NCI-H1105 (cell line): ENCODE measurements around the gene FAM163B.

Experiments used
- DNase-seq: peaks from one replicate; lab custom pipeline; 2025; lab: John Stamatoyannopoulos, UW

FAM163B gene

DNA sequence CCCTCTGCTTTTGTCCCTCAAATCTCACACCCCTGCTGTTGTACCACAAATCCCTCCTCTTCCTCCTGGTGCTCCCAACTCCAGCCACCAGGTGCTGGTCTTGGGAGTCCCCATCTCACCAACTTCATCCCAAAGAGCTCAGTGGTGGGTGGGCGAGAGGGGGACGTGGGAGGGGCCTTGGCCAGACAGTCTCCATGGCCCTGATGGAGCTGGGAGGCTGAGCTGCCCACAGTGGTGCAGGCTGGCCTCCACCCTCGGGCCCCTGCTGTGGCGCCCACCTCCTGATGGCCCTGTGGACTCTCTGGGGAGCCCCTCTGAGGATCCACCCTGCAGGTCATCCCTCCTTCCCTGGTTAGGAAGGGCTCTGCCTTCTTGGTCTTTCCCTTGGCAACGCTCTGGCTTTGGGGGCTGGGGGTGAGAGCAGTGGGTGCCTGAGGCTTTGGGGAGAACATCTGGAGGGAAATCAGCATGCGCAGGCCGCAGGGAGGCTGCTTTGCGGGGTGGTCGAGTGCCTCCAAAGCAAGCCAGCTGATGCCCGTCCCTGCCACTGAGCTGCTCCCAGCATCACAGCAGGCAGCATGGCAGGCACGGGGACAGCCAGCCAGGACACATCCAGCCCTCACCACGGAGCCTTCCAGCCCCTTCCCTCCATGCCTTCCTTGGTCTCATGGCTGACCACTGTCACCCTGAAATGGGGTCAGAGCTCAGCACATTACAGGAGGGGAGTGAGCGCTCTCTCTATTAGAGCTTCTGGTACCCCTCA, 7.6 kb upstream of the FAM163B start:
- DNase-seq = no peak

DNA sequence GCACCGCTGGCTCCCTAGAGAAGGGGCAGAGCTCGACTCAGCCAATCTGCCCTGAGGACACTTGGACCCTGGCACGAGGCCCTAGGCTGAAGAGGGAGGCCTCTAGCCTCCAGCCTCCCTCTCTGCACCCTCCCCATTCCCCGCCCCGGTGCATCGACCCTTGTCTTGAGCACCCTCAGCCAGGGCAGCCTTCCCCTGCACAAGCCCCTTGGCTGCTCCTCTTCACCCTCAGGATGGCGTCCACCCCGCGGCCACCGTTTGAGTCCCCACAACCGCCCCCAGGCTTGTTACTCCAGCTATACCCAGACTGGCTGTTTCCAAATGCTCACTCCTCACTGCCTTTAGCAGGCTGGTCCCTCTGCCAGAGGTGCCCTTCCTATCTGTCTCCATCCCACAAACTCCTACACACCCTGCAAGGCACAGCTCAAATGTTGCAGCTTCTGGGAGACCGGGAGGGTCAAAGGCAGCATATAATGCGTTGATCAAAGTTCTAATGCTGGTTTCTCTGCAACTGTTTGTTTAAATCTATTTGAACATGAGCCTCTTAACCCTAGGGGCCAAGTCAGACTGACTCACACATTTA, 6.5 kb upstream of the FAM163B start:
- DNase-seq = no peak

DNA sequence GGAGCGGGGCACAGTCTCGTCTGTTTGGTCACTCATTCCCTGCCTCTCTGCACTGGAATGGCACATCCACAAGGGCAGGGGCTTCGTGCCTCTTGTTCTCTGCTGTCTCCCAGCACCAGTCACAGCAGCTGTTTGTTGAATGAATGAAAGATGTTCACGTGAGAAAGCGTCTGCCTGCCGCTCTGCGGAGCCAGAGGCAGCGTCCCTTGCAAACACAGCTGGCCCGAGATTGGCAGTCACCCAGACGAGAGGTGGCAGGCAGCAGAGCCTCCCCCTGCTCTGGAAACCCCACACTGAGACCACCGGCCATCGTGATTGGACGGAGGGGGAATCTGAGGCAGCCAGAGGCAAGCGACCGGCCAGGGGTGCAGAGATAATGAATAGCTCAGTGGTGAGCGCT, 6.0 kb upstream of the FAM163B start:
- DNase-seq = no peak

DNA sequence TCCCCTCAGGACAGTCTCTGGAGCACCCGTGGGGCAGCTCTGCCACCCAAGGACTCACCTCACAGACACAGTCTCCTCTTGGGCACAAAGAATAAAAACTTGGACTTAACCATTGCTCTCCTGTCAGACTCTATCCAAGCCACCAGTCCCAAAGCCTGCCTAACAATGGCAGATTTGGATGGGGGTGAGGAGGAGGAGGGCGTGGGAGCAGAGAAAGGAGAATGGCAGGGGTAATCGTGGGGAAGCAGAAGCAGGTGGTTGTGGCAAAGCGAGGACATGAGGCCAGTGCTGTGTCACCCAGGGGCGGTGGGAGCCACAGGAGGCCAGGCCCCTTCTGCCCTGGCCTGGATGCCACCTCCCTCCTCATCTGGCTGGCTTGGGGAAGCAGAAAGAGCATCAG, 5.5 kb upstream of the FAM163B start:
- DNase-seq = no peak

DNA sequence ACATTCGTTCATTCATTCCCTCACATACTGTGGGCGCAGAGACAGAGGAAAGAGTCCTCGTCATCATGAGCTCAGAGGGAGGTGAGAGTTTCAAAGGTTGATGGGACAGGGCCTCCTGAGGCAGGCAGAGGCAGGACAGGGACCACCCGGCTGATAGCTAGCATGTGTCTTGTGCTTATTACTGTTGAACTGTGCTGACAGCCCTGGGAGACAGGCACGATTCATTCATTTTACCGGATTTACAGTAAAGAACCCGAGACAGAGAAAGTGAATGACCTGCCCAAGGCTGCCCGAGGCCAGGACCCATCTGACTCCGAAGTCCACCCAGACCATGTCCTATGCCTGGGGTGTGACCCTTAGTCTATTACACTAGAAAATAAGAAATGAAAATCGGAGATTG, 4.9 kb upstream of the FAM163B start:
- DNase-seq = no peak

DNA sequence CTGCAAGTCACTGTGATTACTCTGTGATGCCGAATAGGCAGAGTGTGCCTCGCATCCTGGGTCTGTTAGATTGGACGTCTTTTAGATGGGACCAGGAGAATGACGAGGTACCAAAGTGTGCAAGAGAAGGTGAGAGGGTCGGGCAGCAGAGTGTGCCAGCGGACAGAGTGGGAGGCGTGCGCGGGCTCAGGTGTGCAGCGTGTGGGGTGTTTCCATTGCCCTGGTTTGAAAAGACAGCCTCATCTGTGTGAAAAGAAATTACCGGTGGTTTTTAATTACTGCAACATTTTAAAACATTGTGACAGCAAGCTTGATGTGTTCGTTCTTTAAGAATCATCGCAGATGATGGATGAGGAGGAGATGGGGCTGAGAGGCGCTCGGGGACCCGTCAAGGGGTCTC, 4.2 kb upstream of the FAM163B start:
- DNase-seq = no peak

DNA sequence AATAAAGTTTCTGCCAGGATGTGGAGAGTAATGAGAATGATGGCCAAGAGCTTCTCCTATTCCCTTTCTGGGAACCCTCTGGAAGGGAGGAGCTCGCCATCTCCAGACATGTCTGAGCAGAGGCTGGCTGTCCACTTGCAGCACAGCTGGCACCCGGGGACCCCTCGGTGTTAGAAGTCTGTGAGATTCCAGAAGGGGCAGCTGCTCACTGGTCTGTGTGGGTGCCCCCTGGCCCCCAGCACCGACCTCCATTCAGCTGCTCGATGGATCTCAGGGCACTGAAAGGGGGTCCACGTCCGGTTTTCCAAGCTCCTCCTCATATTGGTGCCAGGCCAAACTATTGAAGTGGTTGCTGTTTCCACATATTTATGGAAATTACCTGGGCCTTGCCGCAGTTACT, 3.6 kb upstream of the FAM163B start:
- DNase-seq = peak; percentile 63

DNA sequence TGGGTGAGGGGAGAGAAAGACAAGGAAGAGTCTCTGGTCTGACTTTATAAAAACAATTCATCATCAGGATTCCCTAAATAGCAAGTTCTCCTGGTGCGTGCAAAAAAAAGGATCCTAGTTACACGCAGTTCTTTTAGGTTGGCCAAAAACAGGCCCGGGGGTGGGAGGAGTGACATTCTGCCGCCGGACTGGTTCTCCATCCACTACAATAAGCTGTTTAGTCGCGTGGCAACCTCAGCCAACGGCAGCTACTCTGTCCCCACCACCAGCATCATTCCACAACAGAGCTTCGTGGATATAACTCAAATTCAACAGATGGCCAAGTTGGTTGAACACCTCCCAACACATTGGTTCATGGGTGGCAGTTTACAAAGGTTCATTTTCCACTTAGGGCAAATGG, 2.9 kb upstream of the FAM163B start:
- DNase-seq = no peak

DNA sequence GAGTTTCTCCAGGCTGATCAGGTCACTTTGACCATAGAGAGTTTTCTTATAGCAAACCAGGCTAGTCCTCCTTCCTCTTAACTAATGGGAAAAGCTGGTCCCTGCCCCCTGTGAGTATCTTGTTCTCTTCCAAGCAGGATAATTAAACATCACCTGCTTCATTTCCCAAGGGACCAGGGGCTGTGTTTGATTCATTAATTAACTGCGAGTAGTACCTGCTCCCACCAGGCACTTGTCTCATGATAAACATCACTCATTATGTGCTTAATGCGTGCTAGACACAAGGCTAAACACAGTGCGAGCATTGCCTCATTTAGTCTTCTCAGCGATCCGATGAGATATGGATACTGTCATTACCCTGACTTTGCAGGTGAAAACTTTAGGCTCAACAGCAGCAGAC, 1.7 kb upstream of the FAM163B start:
- DNase-seq = peak; percentile 98

DNA sequence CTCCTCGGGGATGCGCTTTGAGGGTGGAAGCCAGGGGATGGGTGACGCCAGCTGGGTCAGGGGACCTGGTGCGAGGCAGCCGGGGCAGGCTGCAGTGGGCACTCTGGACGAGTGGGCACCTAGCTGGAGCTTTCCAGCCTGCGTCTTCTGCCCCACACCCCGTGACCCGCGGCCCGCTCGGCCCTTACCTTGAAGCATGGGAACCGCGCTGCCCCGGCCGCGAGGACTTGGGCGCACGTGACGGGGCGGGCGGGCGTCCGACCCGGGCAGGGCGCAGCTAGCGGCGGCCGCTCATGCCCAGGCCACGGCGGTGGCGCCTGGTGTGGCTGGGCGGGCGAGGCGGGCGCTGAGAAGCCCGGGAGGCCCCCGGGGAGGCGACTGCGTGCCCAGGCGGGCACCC, 300 bp downstream of the FAM163B start:
- DNase-seq = no peak

DNA sequence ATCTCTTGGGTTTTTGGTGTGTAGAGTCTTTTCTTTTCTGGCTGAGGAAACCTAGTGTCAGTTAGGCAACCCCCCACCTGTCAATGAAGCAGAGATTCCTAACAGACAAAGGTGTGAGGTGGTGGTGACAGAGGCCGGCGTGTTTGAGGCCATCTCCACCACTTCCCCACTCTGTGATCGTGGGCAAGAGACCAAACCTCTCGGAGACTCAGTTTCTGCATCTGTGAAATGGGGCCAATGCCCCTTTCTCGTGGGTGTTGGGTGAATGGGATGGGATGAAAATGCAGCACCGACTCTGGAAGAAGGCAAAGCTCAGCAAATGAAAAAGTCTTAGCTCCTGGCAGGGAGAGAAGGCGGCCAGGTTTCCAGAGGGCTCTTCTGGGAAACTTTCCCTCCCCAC, 807 bp downstream of the FAM163B start:
- no peak for DNase-seq

DNA sequence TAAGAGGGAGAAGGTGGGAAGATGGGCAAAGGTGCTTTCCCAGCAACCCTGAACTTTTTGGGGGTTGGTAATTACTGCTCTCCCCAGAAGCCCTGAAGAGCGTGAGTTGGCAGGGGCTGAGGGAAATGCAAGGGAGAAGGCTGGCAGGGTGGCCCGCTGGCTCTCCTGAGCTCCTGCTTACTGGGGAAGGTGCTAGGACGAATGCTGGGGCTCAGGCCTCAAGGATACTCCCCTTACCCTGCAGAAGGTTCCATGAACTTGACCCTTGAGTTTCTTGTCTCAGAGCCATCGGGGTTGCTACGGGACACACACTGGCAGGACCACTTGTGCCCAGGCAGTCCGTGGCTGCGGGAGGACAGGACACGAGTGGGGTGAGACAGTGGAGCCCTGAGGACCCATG, 1.2 kb downstream of the FAM163B start:
- DNase-seq = no peak

DNA sequence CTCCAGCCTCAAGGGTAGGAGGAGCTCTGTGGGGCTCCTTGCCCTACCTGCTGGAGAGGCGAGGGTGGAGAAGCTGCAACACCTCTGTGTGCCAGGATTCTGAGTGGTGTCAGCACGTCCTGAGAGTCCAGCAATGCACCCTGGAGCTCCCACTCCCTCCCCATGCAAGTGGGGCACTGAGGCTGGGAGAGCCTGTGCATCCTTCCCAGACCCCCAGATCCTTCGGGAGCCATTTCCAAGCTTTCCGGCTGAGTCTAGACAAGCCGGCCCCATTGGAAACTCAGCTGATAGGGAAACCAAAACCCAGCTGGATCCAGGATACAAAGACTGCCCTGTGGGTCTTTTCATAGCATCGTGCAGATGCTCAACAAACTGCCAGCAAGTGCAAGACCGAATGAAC, 1.8 kb downstream of the FAM163B start:
- DNase-seq = no peak

DNA sequence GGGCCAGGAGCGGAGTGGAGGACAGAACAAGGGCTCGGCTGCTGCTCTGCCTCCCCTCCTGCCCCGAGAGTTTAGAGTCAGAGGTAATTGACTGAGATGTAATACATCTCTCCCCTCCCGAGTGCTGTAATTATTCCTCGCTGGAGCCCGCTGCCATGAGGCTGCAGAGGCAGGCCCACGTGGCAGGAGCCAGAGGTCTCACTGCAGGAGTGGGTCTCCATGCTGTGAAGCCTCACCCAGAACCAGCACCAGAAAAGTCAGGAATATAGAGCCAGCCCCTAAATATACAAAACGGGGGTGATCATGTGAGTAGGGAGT, 2.5 kb downstream of the FAM163B start:
- DNase-seq = peak; percentile 62

DNA sequence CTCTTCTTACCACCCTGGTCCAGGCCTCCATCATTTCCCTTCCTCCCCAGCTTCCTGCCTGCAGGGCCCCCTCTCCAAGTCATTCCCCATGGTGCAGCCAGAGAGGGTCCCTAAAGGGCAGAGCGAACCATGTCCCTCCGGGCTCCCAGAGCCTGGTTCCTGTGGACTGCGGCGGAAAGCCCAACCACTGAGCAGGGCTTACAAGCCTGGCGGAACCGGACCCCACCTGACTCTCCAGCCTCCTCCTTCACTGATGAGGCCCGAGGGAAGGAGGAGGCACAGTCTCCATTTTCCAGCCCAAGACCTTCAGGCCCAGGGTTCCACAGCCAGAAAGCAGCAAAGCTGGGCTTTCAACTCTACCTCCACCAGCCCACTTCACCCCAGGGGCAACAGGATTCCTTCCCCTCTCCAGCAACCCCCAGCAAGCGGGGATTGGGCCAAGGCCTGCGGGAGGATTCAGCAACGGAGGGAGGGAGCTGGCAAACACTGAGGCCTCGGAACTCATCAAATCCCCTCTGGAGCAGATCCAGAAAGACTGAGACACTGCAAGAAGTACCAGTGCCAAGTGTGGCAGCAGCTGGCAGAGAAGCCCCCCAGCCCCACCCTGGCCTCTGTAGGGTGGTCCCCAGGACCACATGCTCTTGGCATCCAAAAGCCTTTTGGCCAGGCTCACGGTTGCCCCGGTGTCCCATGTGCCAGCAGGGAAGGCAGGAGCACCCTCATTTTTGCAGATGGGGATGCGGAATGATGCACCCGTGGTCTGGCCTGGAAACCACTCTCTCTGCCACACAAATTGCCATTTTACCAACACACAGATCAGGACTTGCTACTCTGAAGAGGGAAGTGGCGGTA, 3.1 kb downstream of the FAM163B start:
- DNase-seq = peak; percentile 35

DNA sequence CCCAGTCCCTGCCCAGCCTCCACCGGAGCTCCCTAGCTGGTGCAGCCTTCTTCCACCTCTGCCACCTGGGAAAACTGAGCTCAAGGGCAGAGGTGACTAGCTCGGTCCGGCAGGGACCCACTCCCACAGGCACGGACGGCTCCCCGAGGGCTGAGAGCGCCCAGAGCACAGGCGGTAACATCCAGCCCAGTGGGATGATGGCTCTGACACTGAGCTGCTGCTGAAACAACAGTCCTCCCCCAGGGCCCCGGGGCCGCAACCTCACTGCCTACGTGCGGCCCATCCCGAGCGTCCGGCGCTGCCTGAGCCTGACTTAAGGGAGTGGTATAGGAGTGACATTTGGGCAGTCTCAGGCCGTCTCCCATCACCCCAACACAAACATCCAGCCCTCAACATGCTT, 3.7 kb downstream of the FAM163B start:
- DNase-seq = no peak

DNA sequence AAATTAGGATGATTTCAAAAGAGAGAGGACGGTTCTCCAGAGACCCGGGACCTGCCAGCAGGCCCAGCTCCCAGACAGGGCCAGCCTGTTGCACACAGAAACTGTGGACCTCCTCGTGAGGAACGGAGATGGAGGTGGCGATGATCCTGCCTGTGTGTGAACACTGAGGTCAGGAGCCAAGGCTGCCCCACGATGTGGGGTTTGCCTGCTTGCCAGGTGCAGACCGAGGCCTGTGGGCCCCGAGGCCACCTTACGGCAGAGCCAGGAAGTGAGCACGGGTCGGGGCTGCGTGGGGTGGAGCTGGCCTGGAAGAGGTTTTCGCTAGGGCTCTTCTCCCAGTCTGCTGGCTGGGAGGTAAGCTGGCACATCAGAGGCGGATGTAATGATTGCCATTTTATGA, 4.3 kb downstream of the FAM163B start:
- no peak for DNase-seq

DNA sequence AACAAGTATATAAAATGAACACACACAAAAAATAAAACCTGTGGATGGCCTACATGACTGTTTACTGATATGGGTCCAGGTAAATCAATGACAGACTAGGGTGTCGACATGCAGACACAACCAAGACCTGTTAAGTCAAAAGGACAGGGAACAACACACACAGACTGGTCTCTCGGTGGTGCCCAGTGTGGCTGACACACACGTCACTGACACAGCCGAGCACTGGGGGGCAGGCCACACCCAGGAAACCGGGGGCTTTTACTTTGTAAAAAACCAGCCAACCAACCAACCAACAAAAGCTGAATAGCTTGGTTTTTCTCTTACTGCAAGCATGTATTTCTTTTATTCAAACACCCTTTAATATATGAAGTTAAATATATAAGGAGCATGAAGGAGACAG, 5.0 kb downstream of the FAM163B start:
- no peak for DNase-seq

DNA sequence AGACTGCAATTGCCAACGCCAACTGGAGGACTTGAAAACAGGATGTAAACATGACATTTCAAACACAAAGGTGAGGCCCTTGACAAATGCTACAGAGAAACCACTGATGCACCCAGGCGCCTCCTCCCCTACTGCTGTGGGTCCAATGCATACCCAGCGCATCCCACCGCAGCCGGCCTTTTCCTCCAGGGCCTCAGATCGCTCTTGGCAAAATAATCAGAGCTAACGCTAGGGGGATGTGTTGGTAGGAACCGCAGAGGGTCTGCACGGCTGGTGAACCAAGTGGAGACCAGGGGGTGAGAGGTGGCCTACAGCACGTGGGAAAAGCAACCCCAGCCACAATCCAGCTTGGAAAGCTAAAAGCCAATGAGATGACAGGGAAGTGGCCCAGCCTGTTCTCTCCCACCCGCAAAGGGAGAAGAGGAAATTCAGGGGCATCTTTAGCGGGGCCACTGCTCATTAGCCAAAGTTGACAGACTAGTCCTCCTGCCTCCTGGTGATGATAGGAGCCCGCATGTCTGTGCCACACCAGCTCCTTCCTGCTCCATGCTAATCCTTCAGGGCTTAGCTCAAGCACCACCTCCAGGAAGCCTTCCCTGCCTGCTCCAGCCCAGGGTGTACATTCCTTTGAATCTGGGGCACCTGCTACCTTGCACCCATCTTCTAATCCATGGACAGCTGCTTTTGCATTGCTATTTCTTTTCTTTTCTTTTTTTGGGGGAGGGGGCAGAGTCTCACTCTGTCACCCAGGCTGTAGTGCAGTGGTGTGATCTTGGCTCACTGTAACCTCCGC, 5.9 kb downstream of the FAM163B start:
- DNase-seq = no peak

DNA sequence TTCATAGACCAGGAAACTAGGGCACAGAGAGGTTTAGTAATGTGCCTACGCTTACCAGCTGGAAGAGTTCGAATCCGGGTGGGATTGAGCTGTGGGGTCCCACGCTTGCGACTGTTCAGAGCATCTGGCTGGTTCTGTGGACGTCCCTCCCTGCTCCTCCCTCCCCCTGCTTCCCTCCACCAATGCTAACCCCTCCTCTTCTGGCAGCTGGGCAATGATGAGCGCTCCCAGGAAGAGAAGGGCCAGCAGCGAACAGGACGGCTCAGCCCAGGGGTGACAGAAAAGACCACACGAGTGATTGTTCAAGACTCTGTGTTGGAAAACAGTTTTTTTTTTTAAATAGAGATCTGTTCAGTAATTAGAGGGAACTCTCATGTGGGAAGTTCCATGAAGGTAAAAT, 6.9 kb downstream of the FAM163B start:
- DNase-seq = peak; percentile 27

DNA sequence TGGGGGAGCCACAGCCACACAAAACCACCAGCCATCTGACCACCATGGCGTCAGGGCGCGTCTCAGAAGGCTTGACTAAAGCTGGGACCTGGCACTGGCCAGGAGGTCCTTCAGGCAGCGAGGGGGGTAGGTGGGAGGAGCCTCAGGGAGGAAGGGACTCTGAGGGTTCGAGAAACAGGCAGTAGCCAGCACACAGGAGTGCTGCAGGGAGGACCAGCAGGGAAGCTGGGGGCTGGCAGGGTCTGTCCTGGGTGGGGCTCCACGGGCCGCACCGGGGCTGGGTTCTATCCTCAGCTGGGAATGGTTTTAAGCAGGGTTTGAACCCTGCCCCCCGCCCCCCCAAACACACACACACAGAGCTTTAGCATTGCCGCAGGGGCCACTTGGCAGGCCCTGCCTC, 7.4 kb downstream of the FAM163B start:
- DNase-seq = no peak

DNA sequence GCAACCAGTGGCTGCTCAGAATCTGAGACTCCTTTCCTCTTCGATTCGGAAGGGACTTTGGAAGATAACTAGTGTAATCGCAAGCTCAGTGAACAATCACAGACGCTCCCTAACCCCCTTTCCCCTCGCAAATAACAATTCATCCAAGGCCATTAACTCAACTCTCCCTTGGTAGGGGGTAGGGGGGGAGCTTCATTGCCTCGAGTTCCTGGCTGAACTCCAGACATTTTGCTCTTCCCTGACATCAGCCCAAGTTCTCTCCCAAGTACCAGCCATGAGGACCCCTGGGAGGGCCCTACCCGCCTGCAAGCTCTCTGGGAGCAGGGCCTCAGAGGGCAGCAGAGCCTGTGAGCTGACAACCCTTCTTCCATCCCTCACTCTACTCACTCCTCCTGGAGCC, 8.4 kb downstream of the FAM163B start:
- DNase-seq = no peak
